Stimulated activated CD4-positive, alpha-beta T cell treated with anti-CD3 and anti-CD28 coated beads, Interleukin-1b, Interleukin-23, amount 100 ng/mL, for 1 hour (primary cell): ENCODE data around the gene WFDC10B.
"Not testable (repeated sequence)": the region's sequence is repeated elsewhere in the genome, so short reads cannot be mapped to it uniquely, and the experiment has no call there.

Experiments
- DNase-seq, 2 donors: peaks; one replicate each; pipeline ENCODE4 v3.0.0-alpha.2; 2020; ENCODE audit warnings: low read depth in 2 of 2

Gene WFDC10B

DNA sequence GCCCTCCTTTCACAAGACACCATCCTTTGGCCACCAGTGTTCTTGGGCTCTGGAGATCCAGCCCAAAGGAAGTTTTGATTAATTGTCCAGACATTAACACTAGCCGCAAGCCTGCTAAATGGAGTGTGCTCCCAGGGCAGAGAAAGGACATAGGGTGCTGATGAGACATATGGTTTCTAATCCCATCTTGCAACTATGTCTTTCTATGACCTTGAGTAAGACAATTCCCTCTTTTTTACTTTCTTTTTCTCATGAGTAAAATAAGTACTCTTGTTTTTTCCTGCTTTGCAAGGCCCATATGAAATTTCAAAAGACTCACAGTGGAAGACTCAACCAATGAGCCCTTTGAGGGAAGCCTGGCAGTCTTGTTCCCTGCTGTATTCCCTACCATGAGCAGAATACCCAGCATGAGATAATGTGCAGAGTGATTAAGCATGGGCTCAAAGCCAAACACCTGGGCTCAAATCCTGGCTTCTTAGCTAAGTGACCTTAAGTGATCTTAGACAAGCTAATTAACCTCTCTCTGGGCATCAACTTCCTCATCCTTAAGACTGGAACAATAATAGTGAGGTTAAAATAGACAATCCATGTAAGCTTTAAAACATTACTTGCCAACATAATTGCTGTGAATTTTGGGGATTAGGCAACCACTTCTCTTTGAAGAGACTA is at the start of gene WFDC10B:
TSS of gene WFDC10B (minus strand) at position 51 of the 669 bp plus-strand sequence. CDS start 19,027 bp downstream, outside the sequence.
- DNase-seq, result no peak

GRCh38 chr20:45752746-45753145 is 47.9 kb upstream of the WFDC10B start:
- DNase-seq, result no peak

GRCh38 chr20:45751721-45752120 is 46.9 kb upstream of the WFDC10B start:
- DNase-seq, result no peak

DNA sequence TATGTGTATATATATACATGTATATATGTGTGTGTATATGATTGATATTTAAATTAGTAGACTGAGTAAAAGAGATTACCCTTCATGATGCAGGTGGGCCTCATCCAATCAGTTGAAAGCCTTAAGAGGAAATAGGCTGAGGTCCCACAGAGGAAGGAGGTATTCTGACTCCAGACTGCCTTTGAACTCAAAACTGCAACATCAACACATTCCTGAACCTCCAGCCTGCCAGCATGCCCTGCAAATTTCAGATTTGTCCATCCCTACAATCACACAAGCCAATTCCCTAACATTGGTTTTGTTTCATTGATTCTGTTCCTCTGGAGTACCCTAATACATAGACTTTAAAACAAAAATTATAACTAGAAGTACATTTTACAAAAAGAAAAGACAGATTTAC is 40.2 kb upstream of the WFDC10B start:
- no peak for DNase-seq

- no peak for DNase-seq
Observed at GRCh38 chr20:45742596-45742995, 37.8 kb upstream of the WFDC10B start.

- no peak for DNase-seq
Observed at GRCh38 chr20:45735988-45736387, 31.2 kb upstream of the WFDC10B start.

GRCh38 chr20:45735552-45735951 is 30.7 kb upstream of the WFDC10B start:
- no peak for DNase-seq

- DNase-seq, result no peak
Observed at GRCh38 chr20:45732199-45732598, 27.4 kb upstream of the WFDC10B start.

GRCh38 chr20:45727044-45727443 is 22.2 kb upstream of the WFDC10B start:
- no peak for DNase-seq

DNA sequence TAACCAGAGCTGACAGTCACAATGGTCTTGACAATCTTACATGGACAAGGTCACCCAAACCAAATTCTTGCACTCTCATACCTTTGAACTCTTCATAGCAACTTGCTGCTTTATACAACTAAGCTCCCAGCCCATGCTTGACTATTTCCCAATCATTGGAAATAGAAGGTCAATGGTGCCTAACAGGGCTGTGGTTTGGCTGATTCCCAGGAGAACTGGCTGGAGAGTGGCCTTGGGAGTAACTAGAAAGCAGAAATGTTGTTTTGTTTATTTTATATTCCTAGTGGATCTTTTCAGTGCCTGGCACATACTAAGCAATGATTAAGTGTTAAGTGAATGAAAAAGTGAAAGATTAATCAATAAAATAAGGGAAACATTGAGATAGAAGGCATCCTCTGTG is 20.3 kb upstream of the WFDC10B start:
- DNase-seq, result no peak

- DNase-seq, result no peak
Observed at GRCh38 chr20:45722047-45722446, 17.2 kb upstream of the WFDC10B start, which contains the start of gene SPINT4. TSS of gene SPINT4 (plus strand) at chr20:45722347. CDS start at chr20:45722368, 21 bp downstream.

GRCh38 chr20:45716141-45716688 is 11.4 kb upstream of the WFDC10B start:
- DNase-seq, result not testable (repeated sequence)

DNA sequence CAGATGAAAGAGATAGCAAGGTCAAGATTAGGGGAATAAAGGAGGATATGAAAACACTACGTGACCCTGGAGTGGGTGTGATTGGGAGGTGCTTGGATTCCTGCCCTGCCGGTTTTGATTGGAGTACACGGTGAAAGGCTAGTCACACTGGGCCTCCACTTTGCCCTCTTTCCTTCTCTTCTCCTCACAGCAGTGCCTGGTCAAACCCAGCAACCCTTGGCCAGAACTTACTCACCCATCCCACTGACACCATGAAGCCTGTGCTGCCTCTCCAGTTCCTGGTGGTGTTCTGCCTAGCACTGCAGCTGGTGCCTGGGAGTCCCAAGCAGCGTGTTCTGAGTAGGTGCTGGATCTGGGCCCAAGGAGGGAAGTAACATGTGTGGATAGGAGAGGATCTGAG is 2.9 kb downstream of the WFDC10B start, which contains the start of gene WFDC13:
TSS of gene WFDC13 (plus strand) at position 166 of the 400 bp plus-strand sequence. CDS start at position 252, 86 bp downstream.
- no peak for DNase-seq

- DNase-seq, result no peak
Observed at GRCh38 chr20:45701104-45701503, 3.7 kb downstream of the WFDC10B start.

- DNase-seq, result no peak
Observed at GRCh38 chr20:45695496-45695895, 9.3 kb downstream of the WFDC10B start.

DNA sequence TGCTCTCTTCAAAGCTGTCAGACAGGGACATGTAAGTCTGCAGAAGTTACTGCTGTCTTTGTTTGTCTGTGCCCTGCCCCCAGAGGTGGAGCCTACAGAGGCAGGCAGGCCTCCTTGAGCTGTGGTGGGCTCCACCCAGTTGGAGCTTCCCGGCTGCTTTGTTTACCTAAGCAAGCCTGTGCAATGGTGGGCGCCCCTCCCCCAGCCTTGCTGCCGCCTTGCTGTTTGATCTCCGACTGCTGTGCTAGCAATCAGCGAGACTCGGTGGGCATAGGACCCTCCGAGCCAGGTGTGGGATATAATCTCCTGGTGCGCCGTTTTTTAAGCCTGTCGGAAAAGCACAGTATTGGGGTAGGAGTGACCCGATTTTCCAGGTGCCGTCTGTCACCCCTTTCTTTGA is 11.5 kb downstream of the WFDC10B start:
- not testable (repeated sequence) for DNase-seq

- DNase-seq, result no peak
Observed at GRCh38 chr20:45685896-45686295, 18.9 kb downstream of the WFDC10B start.

- DNase-seq, result no peak
Observed at GRCh38 chr20:45679650-45680049, 25.2 kb downstream of the WFDC10B start.

DNA sequence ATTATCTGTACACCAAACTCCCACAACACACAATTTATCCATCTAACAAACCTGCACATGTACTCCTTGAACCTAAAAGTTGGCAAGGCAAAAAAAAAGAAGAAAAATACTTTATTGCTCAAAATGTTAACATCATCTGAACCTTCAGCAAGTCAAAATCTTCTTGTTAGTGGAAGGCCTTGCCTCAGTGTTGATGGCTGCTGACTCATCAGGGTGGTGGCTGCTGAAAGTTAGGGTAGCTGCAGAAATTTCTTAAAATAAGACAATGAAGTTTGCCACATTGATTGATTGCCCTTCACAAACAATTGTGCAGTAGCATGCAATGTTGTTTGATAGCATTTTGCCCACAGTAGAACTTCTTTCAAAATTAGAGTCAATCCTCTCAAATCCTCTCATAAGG is 32.1 kb downstream of the WFDC10B start:
- DNase-seq, result no peak

- DNase-seq, result no peak
Observed at GRCh38 chr20:45670139-45670538, 34.7 kb downstream of the WFDC10B start, which contains the start of gene WFDC11. TSS of gene WFDC11 (minus strand) at chr20:45670239. CDS start at chr20:45650600, 19,639 bp downstream.

- not testable (repeated sequence) for DNase-seq
Observed at GRCh38 chr20:45657038-45657437, 47.8 kb downstream of the WFDC10B start.

DNA sequence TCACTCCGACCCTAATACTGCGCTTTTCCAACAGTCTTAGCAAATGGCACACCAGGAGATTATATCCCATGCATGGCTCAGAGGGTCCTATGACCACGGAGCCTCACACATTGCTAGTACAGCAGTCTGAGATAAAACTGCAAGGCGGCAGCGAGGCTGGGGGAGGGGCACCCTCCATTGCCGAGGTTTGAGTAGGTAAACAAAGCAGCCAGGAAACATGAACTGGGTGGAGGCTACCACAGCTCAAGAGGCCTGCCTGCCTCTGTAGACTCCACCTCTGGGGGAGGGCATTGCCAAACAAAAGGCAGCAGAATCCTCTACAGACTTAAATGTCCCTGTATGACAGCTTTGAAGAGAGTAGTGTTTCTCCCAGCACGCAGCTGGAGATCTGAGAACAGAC is 53.1 kb downstream of the WFDC10B start:
- DNase-seq, result not testable (repeated sequence)

DNA sequence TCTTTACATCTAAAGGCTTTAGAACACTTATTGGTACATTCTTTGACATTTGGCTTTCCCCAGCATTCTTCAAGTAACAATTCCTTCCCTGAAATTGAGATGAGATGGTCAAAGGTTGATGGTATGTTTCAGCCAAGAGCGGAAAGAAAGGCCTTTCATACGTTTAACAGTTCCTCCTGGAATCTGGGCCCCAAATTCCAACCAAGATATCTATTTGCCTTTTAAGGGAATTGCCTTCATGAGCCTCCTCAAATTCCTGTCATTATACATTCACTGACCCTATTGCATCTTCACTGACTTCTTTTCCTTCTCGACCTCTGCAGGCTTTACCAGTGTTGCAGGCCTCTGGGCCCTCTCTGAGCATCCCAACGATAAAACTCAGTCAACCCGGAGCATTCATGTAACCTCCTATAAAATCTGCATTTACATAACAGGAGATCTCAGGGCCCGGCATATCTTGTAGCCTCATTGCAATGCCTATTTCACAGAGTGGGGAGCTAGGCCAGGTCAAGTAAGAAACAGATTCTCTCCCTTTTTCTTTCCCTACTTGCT is 55.4 kb downstream of the WFDC10B start:
- DNase-seq, result no peak
